GM18526 (cell line): Measurements from ENCODE around the gene SHC3.

Experiments used
- POLR2A ChIP-seq: IDR thresholded peaks from 3 replicates; pipeline ENCODE4 v1.6.1; 2011; ENCODE audit not compliant: insufficient read length; ENCODE audit errors: extremely low read depth

Gene SHC3

GRCh38 chr9:89194421-89195130, 16.0 kb upstream of the SHC3 start:
- no peak for TF ChIP-seq POLR2A

- TF ChIP-seq POLR2A: no peak
Observed at GRCh38 chr9:89191004-89191403, 12.4 kb upstream of the SHC3 start.

- TF ChIP-seq POLR2A: no peak
Observed at GRCh38 chr9:89189215-89189614, 10.6 kb upstream of the SHC3 start.

- no peak for TF ChIP-seq POLR2A
Observed at GRCh38 chr9:89187950-89188349, 9.3 kb upstream of the SHC3 start.

- no peak for TF ChIP-seq POLR2A
Observed at GRCh38 chr9:89187541-89187940, 8.9 kb upstream of the SHC3 start.

- TF ChIP-seq POLR2A: no peak
Observed at GRCh38 chr9:89186960-89187359, 8.3 kb upstream of the SHC3 start.

GRCh38 chr9:89185980-89186379, 7.4 kb upstream of the SHC3 start:
- no peak for TF ChIP-seq POLR2A

GRCh38 chr9:89183146-89183545, 4.5 kb upstream of the SHC3 start:
- no peak for TF ChIP-seq POLR2A

- no peak for TF ChIP-seq POLR2A
Observed at GRCh38 chr9:89182369-89182768, 3.8 kb upstream of the SHC3 start.

- TF ChIP-seq POLR2A: no peak
Observed at GRCh38 chr9:89179895-89180734, 1.5 kb upstream of the SHC3 start.

GRCh38 chr9:89179540-89179894, 899 bp upstream of the SHC3 start:
- TF ChIP-seq POLR2A: no peak

- no peak for TF ChIP-seq POLR2A
Observed at GRCh38 chr9:89178830-89179539, 367 bp upstream of the SHC3 start.

GRCh38 chr9:89177012-89177943, 1.3 kb downstream of the SHC3 start:
- TF ChIP-seq POLR2A: no peak

GRCh38 chr9:89175828-89176261, 2.8 kb downstream of the SHC3 start:
- TF ChIP-seq POLR2A: no peak

GRCh38 chr9:89174291-89174690, 4.3 kb downstream of the SHC3 start:
- no peak for TF ChIP-seq POLR2A
